WERI-Rb-1 (cell line): ENCODE results near the gene TDRD7.
A peak's percentile ranks its signal among the peaks of the same experiment; 100 is the strongest.
"Not testable (repeated sequence)": the region's sequence is repeated elsewhere in the genome, so short reads cannot be mapped to it uniquely, and the experiment has no call there.

Source experiments
- DNase-seq: peaks from one replicate; pipeline ENCODE4 v3.0.0-alpha.2; 2020
- H3K27ac ChIP-seq: fragments of 250-450 bp; sonication (Bioruptor Pico); 2 replicates; pipeline ENCODE4 v1.5.1; 2020; ENCODE audit warnings: mild to moderate bottlenecking, moderate library complexity
- H3K27me3 ChIP-seq: fragments of 250-450 bp; sonication (Bioruptor Pico); 2 replicates; pipeline ENCODE4 v1.5.1; 2021; ENCODE audit warnings: mild to moderate bottlenecking, low read depth, moderate library complexity; ENCODE audit not compliant: insufficient read depth, severe bottlenecking
- H3K36me3 ChIP-seq: fragments of 250-450 bp; sonication (Bioruptor Pico); 2 replicates; pipeline ENCODE4 v1.5.1; 2020; ENCODE audit warnings: mild to moderate bottlenecking, moderate library complexity
- H3K4me3 ChIP-seq: 2 replicates; pipeline ENCODE4 v1.5.1; 2011; ENCODE audit warnings: low read depth, mild to moderate bottlenecking, control low read depth, low read length
- H3K9me3 ChIP-seq: fragments of 250-450 bp; sonication (Bioruptor Pico); 2 replicates; pipeline ENCODE4 v1.5.1; 2021; ENCODE audit warnings: mild to moderate bottlenecking, moderate library complexity; ENCODE audit not compliant: severe bottlenecking
- CTCF ChIP-seq: IDR thresholded peaks from 2 replicates; pipeline ENCODE4 v1.5.1; 2011; ENCODE audit warnings: low read depth, mild to moderate bottlenecking, control low read depth, inconsistent platforms, low read length

TDRD7 gene

GRCh38 chr9:97441729-97442128 is 29.8 kb downstream of the TDRD7 start:
- Histone ChIP-seq H3K4me3 (no peak overlapping the region; the same call in 1 of the 2 replicates), H3K36me3 (no peaks in the 10 kb centered on the region), H3K27me3 (no peaks in the 10 kb centered on the region), H3K9me3 (no peaks in the 10 kb centered on the region), H3K27ac (no peak overlapping the region)
- no peak for TF ChIP-seq CTCF
- DNase-seq, result no peak

DNA sequence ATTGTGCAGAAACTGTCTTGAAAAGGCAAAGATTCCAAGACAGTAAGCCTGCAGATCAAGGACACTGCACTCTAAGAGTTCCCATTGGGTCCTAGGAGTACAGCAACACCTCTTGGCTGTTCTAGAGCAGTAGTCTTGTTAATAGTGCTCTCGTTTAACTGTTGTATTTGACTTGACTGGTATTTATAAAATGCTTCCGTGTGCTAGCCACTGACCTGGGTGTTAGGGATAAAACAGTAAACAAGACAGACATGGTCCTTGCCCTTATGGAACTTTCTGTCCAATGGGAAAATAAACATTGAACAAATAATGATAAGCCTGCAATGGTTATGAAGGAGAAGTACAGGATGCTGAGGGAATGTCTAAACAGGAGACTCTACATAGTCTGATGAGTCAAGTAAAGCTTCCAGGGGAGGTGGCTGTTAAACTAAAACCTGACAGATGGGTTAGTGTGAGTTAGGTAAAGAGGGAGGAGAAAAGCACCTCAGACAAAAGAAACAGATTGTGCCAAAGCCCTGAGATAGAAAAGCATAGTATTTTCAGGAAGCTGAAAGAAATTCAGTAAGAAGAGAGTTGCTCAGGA is 33.3 kb downstream of the TDRD7 start:
- no peaks in the 10 kb centered on the region for H3K9me3 ChIP-seq
- H3K27me3 ChIP-seq, result no peaks in the 10 kb centered on the region
- no peak for TF ChIP-seq CTCF
- DNase-seq, result peak; percentile 20
- H3K27ac ChIP-seq, result peak overlapping the region; percentile 63
- H3K4me3 ChIP-seq, result no peak overlapping the region
- no peaks in the 10 kb centered on the region for H3K36me3 ChIP-seq

DNA sequence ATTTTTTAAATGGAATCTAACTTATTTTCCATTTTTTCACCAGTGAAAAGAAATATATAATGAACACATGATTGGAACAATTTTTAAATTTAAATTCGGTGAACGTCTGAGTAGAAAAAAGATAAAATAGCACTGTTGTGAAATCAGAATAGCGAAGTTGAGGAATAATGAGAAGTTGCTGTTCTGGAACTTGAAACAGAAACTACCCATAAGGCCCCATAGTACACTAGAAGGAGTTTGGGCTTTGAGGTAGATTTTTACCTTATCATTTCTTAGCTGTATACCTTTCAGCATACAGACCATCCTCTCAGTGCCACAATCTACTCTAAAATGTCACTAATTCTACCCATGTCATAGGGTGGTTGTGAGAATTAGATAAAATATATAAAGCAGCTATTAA is 35.1 kb downstream of the TDRD7 start:
- no peak for DNase-seq
- H3K36me3 ChIP-seq, result no peaks in the 10 kb centered on the region
- H3K9me3 ChIP-seq, result no peaks in the 10 kb centered on the region
- no peak overlapping the region for H3K27ac ChIP-seq
- H3K27me3 ChIP-seq, result no peaks in the 10 kb centered on the region
- H3K4me3 ChIP-seq, result no peak overlapping the region
- TF ChIP-seq CTCF, result no peak

GRCh38 chr9:97453573-97453972 is 41.7 kb downstream of the TDRD7 start:
- not testable (repeated sequence) for H3K27me3 ChIP-seq, DNase-seq, H3K36me3 ChIP-seq, H3K4me3 ChIP-seq, H3K9me3 ChIP-seq, H3K27ac ChIP-seq

DNA sequence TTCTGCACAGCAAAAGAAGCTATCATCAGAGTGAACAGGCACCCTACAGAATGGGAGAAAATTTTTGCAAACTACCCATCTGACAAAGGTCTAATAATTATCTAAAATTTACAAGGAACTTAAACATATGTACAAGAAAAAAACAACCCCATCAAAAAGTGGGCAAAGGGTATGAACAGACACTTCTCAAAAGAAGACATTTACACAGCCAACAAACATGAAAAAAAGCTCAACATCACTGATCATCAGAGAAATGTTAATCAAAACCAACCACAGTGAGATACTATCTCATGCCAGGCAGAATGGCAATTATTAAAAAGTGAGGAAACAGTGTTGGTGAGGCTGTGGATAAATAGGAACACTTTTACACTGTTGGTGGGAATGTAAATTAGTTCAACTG is 44.9 kb downstream of the TDRD7 start:
- not testable (repeated sequence) for DNase-seq, H3K27me3 ChIP-seq, H3K36me3 ChIP-seq, H3K4me3 ChIP-seq, H3K27ac ChIP-seq, H3K9me3 ChIP-seq

DNA sequence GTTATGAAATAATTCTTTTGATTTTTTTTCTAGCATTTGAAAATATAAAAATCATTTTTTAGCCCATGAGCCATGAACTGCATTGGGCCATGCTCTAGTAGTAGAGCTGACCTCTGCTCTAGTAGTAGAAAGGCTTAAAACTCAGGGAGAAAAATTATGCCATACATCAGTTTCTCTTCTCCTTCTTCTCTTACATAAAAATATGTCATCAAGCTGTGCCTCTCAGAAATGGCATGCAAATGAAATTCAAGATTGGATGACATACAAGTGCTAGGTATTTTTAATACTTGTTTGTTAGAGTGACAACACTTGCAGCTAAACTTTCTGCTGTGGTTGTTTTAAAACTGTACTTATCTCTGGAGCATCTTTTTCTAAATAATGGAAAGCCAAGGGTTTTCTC is 47.4 kb downstream of the TDRD7 start:
- no peak for DNase-seq
- H3K27ac ChIP-seq, result no peak overlapping the region

More for the DNA sequence above, 47.4 kb downstream of the TDRD7 start:
- TF ChIP-seq CTCF, result no peak
- Histone ChIP-seq H3K36me3 (no peaks in the 10 kb centered on the region), H3K4me3 (no peak overlapping the region), H3K27me3 (no peaks in the 10 kb centered on the region), H3K9me3 (peaks cover 3% of the 10 kb centered on the region)
